HG02870 (cell line): ENCODE data around the gene ADCY3.
A peak's percentile ranks its signal among the peaks of the same experiment; 100 is the strongest.

Experiments
- ATAC-seq: cut with Tn5 transposase; IDR thresholded peaks from one replicate; pipeline ENCODE4 v1.9.1; 2021; ENCODE audit warnings: mild to moderate bottlenecking, moderate library complexity; ENCODE audit not compliant: unreplicated experiment

ADCY3 gene

GRCh38 chr2:24920098-24920808 lies at the start of gene ADCY3:
ADCY3 (minus strand) TSS chr2:24920237; CDS start chr2:24918987, 1,250 bp downstream.
- ATAC-seq: peak; percentile 45

GRCh38 chr2:24969784-24970183 lies 49.7 kb upstream of the ADCY3 start:
- ATAC-seq: no peak

- ATAC-seq: no peak
These were observed 41.9 kb upstream of the ADCY3 start for GRCh38 chr2:24961903-24962302.

GRCh38 chr2:24959761-24960160 lies 39.7 kb upstream of the ADCY3 start:
- no peak for ATAC-seq

- no peak for ATAC-seq
These were observed 38.4 kb upstream of the ADCY3 start for GRCh38 chr2:24958411-24958935.

- no peak for ATAC-seq
These were observed 37.9 kb upstream of the ADCY3 start for GRCh38 chr2:24957976-24958375.

GRCh38 chr2:24957221-24957620 lies 37.2 kb upstream of the ADCY3 start:
- ATAC-seq: no peak

GRCh38 chr2:24955921-24956320 lies 35.9 kb upstream of the ADCY3 start:
- ATAC-seq: no peak

- no peak for ATAC-seq
These were observed 35.2 kb upstream of the ADCY3 start for GRCh38 chr2:24955232-24955631.

GRCh38 chr2:24950102-24950501 lies 30.1 kb upstream of the ADCY3 start:
- ATAC-seq: no peak

GRCh38 chr2:24948506-24948905 lies 28.5 kb upstream of the ADCY3 start:
- ATAC-seq: no peak

GRCh38 chr2:24947561-24948157 lies 27.6 kb upstream of the ADCY3 start:
- no peak for ATAC-seq

- ATAC-seq: no peak
These were observed 25.9 kb upstream of the ADCY3 start for GRCh38 chr2:24945907-24946306.

GRCh38 chr2:24943427-24944053 lies 23.5 kb upstream of the ADCY3 start:
- ATAC-seq: no peak

GRCh38 chr2:24939353-24939752 lies 19.3 kb upstream of the ADCY3 start:
- no peak for ATAC-seq

- ATAC-seq: no peak
These were observed 17.2 kb upstream of the ADCY3 start for GRCh38 chr2:24937236-24937635.

GRCh38 chr2:24935145-24935544 lies 15.1 kb upstream of the ADCY3 start:
- ATAC-seq: no peak

- ATAC-seq: no peak
These were observed 12.7 kb upstream of the ADCY3 start for GRCh38 chr2:24932715-24933114.

GRCh38 chr2:24930768-24931167 lies 10.7 kb upstream of the ADCY3 start:
- ATAC-seq: no peak

GRCh38 chr2:24929230-24929629 lies 9.2 kb upstream of the ADCY3 start:
- ATAC-seq: no peak

- ATAC-seq: no peak
These were observed 8.0 kb upstream of the ADCY3 start for GRCh38 chr2:24928036-24928435.
